Measurements from ENCODE around the gene INHBB.

INHBB gene

DNA sequence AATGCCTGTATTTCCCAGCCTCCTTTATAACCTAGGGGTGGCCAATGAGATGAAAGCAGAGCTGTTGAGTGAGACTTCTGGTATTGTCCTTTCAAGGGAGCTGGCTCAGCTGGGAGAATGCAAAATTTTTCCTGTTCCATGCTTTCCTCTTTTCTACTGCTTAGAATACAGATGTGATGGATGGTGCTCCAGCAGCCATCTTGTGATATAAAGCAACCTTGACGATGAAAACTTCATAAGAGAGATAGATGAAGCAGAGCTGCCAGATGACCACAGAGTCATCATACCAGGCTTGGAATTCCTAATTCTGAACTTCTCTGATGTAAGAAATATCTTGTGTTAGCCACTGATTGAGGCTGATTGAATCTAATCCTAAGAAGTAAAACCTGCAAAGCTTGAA lies 11.9 kb upstream of the INHBB start:
- no peak overlapping the region for H3K4me3 ChIP-seq (replicated peaks; ENCODE audit: low read depth, low read length)
- no peak for TF ChIP-seq CTCF (IDR thresholded peaks at IDR 0.05; ENCODE audit: low read depth, low read length, missing control alignments)
- DNase-seq (ENCODE audit: extremely low read depth, low read depth): no peak

DNA sequence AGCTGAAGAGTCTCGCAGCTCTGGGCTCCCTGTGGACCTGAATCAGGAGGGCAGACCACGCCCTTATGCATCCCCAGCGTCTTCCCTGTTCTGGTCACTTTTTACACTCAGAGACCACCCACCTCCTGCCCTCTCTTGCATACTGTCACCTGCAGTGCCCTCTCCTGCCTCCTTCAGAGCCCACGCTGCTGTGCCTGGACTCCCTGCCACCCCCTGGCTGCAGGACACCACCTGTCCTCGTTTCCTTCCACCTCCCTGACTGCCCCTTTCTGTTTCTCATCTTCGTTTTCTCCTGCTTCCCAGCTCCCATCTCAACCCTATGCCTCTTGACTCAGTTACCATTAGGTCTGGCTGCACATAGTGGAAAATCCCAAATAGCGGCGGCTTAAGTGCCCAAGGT lies 9.2 kb upstream of the INHBB start:
- no peak for DNase-seq (ENCODE audit: extremely low read depth, low read depth)
- no peak for TF ChIP-seq CTCF (IDR thresholded peaks at IDR 0.05; ENCODE audit: low read depth, low read length, missing control alignments)

DNA sequence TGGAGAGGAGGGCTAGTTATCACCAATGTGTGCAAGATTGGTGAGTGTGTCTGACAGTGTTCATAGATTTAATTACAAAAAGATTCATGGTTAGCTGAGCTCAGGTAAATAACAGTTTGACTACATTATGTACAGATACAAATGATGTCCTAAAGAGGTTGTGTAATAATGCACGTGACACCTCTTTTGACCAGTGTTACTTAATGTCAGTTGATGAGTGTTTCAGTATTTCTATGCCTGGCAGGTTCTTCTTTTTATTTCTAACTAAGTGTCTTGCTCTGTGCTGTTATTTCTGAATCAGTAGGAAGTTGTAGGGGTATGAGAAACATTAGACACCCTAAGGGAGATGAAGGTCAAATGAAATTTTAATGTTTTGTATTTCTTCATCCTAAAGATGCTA lies 7.9 kb upstream of the INHBB start:
- no peak for TF ChIP-seq CTCF (IDR thresholded peaks at IDR 0.05; ENCODE audit: low read depth, low read length, missing control alignments)
- DNase-seq (ENCODE audit: extremely low read depth, low read depth): no peak

More for the DNA sequence above, 9.2 kb upstream of the INHBB start:
- H3K4me3 ChIP-seq (replicated peaks; ENCODE audit: low read depth, low read length): no peak overlapping the region

GRCh38 chr2:120341977-120342376 lies 4.0 kb upstream of the INHBB start:
- H3K4me3 ChIP-seq (replicated peaks; ENCODE audit: low read depth, low read length): no peak overlapping the region
- TF ChIP-seq CTCF (IDR thresholded peaks at IDR 0.05; ENCODE audit: low read depth, low read length, missing control alignments): no peak
- no peak for DNase-seq (ENCODE audit: extremely low read depth, low read depth)

More for the DNA sequence above, 7.9 kb upstream of the INHBB start:
- H3K4me3 ChIP-seq (replicated peaks; ENCODE audit: low read depth, low read length): no peak overlapping the region

- no peak for DNase-seq (ENCODE audit: extremely low read depth, low read depth)
- TF ChIP-seq CTCF (IDR thresholded peaks at IDR 0.05; ENCODE audit: low read depth, low read length, missing control alignments): no peak
- H3K4me3 ChIP-seq (replicated peaks; ENCODE audit: low read depth, low read length): no peak overlapping the region
Observed at GRCh38 chr2:120342446-120342845, 3.5 kb upstream of the INHBB start.

- no peak for TF ChIP-seq CTCF (IDR thresholded peaks at IDR 0.05; ENCODE audit: low read depth, low read length, missing control alignments)
- no peak overlapping the region for H3K4me3 ChIP-seq (replicated peaks; ENCODE audit: low read depth, low read length)
- DNase-seq (ENCODE audit: extremely low read depth, low read depth): no peak
Observed at GRCh38 chr2:120343100-120343432, 2.9 kb upstream of the INHBB start.

GRCh38 chr2:120343433-120344105 lies 2.4 kb upstream of the INHBB start:
- peak; percentile 12 for DNase-seq (ENCODE audit: extremely low read depth, low read depth)
- peak; percentile 79 for TF ChIP-seq CTCF (IDR thresholded peaks at IDR 0.05; ENCODE audit: low read depth, low read length, missing control alignments)
- no peak overlapping the region for H3K4me3 ChIP-seq (replicated peaks; ENCODE audit: low read depth, low read length)
